ENCODE data around the gene SHROOM3.

Gene SHROOM3

GRCh38 chr4:76751612-76752343 is 316.7 kb downstream of the SHROOM3 start:
- no peak for DNase-seq (ENCODE audit: low spot score)

- DNase-seq (ENCODE audit: low spot score), result peak; percentile 88
Measured at GRCh38 chr4:76752861-76753501, 318.0 kb downstream of the SHROOM3 start.

GRCh38 chr4:76753814-76754213 is 318.8 kb downstream of the SHROOM3 start:
- peak; percentile 62 for DNase-seq (ENCODE audit: low spot score)

GRCh38 chr4:76754439-76754838 is 319.4 kb downstream of the SHROOM3 start:
- no peak for DNase-seq (ENCODE audit: low spot score)

- DNase-seq (ENCODE audit: low spot score), result no peak
Measured at GRCh38 chr4:76755756-76756155, 320.7 kb downstream of the SHROOM3 start.

- no peak for DNase-seq (ENCODE audit: low spot score)
Measured at GRCh38 chr4:76756416-76756815, 321.4 kb downstream of the SHROOM3 start.

GRCh38 chr4:76757418-76757939 is 322.4 kb downstream of the SHROOM3 start:
- no peak for DNase-seq (ENCODE audit: low spot score)

- peak; percentile 67 for DNase-seq (ENCODE audit: low spot score)
Measured at GRCh38 chr4:76758290-76758882, 323.4 kb downstream of the SHROOM3 start.

- DNase-seq (ENCODE audit: low spot score), result no peak
Measured at GRCh38 chr4:76758996-76759395, 324.0 kb downstream of the SHROOM3 start.

GRCh38 chr4:76760193-76760592 is 325.2 kb downstream of the SHROOM3 start:
- DNase-seq (ENCODE audit: low spot score), result no peak

GRCh38 chr4:76762137-76763130 is 327.4 kb downstream of the SHROOM3 start:
- DNase-seq (ENCODE audit: low spot score), result no peak

GRCh38 chr4:76764251-76764650 is 329.2 kb downstream of the SHROOM3 start:
- DNase-seq (ENCODE audit: low spot score), result peak; percentile 57

GRCh38 chr4:76765473-76766183 is 330.6 kb downstream of the SHROOM3 start:
- peak; percentile 57 for DNase-seq (ENCODE audit: low spot score)

- DNase-seq (ENCODE audit: low spot score), result peak; percentile 63
Measured at GRCh38 chr4:76767983-76768382, 333.0 kb downstream of the SHROOM3 start.

GRCh38 chr4:76772498-76773106 is 337.6 kb downstream of the SHROOM3 start:
- DNase-seq (ENCODE audit: low spot score), result peak; percentile 45

- DNase-seq (ENCODE audit: low spot score), result no peak
Measured at GRCh38 chr4:76773766-76774165, 338.7 kb downstream of the SHROOM3 start.

- DNase-seq (ENCODE audit: low spot score), result no peak
Measured at GRCh38 chr4:76779740-76780459, 344.9 kb downstream of the SHROOM3 start.

GRCh38 chr4:76780781-76781697 is 346.0 kb downstream of the SHROOM3 start:
- DNase-seq (ENCODE audit: low spot score), result no peak
